GM19455 (cell line): ENCODE results near the gene MIB2.

Experiments used
- ATAC-seq: cut with Tn5 transposase; IDR thresholded peaks from one replicate; pipeline ENCODE4 v1.9.1; 2021; ENCODE audit not compliant: unreplicated experiment

The MIB2 gene

GRCh38 chr1:1677718-1678580, 62.6 kb downstream of the MIB2 start:
- peak; percentile 55 for ATAC-seq

- no peak for ATAC-seq
Observed at GRCh38 chr1:1678581-1679380, 63.5 kb downstream of the MIB2 start.
